ENCODE data around the gene SYMPK.
"Not testable (repeated sequence)": the region's sequence is repeated elsewhere in the genome, so short reads cannot be mapped to it uniquely, and the experiment has no call there.

Gene SYMPK

DNA sequence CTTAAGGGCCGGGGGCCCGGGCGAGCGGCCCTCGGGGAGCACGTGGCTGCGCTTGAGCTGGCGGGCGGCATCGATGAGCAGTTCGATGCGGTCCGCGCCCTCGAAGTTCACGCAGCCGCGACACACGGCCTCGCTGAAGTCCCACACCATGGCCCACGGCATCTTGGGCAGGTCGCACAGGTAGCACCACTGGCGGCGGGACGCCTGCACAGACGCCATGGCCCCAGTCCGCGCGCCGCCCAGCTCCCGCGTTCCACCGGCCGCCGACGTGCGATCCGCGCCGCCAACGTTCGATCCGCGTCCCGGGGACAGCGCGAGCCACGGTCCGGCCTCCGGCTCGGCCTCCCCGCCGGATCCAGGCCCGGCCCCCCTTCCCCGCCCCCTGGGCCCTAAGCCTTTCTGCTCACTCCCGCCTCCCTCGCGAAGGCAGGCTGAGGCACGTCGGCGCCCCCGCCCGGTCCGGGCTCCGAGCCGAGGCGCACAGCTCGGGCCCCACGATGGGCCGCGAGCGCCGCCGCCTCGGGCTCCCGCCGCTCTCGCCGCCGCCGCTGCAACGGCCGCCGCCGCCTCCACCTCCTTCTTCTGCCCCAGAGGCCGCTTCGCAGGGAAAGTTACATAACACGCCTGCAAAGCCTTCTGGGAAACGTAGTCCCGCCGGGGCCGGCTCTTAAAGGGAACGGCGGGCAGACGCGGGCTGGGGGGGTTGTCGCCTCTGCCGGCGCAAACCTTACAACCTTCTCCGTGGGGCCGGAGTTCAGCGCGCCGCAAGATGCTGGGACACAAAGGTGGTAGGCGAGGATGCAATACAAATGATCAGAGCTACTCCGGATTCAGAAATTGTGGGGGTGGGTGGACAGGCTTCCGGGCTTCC, 22.8 kb upstream of the SYMPK start, which contains the start of gene IRF2BP1:
IRF2BP1 (minus strand) TSS at position 586 of the 871 bp plus-strand sequence; CDS start at position 219, 367 bp downstream.
- peak; percentile 94 for DNase-seq (ENCODE audit: low spot score)

- no peak for DNase-seq (ENCODE audit: low spot score)
These were observed 22.0 kb upstream of the SYMPK start for GRCh38 chr19:45884682-45885555.

DNA sequence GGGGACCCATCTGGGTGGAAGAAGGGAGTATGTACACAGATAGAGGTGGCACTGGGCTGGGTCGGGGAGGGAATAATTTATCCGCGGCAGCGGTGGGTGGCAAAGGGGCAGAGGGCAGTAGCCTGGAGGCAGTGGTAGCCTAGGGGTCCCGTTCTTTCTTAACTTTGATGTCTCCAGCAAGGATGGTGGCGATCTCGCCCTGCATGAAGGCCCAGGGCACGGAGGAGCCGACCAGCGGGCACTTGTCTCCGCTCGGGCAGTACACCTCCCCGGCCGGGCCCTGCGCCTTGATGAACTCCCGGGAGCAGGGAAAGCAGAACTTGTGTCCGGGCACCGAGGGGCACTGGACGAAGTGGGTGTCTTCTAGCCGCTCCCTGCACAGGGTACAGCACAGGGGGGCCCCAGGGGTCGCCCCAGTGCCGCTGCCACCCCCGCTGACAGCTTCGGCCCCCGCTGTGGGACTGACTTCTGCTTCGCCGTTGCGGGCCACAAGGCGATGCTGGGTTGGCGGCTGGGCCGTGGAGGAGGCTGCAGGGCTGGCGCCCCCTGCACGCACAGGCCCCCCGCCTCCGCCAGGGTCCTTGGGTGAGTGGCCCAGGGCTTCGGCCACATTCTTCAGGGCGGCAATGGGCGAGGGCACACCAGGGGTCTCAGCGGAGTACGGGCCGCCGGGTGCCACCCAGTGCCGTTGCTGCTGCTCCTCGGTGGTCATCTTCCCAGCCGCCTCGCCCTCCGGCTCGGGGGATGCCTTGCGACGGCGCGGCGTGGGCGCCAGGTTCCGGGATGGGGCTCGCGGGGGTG, 21.1 kb upstream of the SYMPK start:
- no peak for DNase-seq (ENCODE audit: low spot score)

DNA sequence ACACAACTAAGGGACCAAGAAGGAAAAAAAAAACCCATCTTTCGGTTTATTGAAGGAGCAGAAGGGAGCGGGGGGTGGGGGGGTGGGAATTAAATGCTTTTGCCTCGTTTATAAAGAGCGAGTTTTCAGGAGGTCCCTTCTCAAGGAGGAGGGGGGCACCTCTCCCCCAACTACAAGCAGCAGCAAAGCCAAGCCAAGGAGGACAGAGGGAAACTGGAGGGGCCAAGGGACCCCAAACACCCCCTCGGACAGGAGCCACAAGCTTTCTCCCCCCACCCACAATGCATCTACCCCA, 20.6 kb upstream of the SYMPK start:
- no peak for DNase-seq (ENCODE audit: low spot score)

GRCh38 chr19:45882652-45883585, 20.0 kb upstream of the SYMPK start:
- peak; percentile 41 for DNase-seq (ENCODE audit: low spot score)

- no peak for DNase-seq (ENCODE audit: low spot score)
These were observed 19.1 kb upstream of the SYMPK start for GRCh38 chr19:45881909-45882528.

DNA sequence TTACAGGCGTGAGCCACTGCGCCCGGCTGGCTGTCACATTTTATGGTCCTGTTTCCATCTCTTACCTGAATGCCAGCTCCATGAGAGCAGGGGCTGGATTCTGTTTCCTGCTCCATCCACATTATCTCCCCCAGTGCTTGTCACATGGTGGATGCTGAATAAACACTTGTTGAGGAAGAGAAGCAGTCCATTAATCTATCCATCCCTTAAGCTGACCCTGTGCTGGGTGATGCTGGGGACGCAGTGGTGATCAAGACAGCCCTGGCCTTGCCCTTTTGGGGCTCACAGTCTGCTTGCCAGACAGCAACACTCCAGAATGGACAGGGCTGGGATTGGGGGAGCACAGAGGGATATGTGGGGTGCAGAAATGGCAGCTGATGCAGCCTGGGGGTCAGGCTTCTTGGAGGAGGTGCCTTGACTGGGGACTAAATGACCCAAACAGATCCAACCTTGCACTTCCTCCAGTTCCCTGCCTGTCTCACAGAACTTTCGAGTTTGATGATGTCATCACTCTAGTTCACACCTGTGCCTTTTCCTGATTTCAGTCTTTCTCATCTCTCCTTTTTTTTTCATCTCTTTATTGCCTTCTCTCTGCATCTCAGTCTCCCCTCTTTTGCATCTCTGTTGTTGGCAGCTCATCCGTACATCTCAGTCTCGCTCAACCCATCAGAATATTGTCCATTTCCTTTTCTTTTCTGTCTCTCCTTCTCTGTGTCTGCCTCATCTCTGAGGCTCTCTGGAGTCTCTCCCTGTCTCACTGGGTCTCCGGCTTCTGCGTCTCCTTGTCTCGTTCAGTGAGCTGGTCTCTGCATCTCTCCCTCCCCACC, 18.3 kb upstream of the SYMPK start:
- DNase-seq (ENCODE audit: low spot score), result no peak

DNA sequence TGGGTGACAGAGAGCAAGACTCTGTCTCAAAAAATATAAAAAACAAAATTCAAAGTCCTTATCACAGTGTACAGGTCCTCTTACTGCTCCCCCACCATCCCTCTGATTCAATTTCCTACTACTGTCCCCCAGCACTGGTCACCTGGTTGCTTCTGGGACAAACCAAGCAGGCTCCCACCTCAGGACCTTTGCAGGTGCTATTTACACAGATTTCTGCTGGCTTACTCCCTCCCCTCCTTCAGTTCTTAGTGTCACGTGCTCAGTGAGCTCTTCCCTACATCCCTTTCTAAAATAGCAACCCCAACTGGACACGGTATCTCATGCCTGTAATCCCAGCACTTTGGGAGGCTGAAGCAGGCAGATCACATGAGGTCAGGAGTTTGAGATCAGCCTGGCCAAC, 17.0 kb upstream of the SYMPK start:
- DNase-seq (ENCODE audit: low spot score), result no peak

DNA sequence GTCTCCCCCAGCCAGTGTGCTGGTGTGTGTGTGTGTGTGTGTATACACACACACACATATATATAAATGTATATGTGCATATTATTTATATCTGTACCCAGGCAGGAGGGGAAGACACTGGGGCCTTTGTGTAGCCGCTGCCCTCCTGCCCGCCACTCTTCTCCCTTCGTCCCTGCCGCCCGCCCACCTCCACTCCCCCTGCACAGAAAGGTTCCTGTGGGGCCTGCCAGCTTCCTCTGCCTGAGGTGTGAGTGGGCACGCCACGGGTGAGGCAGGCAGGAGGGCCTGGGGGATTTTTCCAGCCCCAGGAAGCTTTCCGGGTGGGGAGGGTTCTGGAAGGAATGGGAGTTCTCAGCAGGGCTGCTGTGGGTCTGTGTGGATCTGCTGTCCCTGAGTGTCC, 16.1 kb upstream of the SYMPK start:
- DNase-seq (ENCODE audit: low spot score), result no peak

DNA sequence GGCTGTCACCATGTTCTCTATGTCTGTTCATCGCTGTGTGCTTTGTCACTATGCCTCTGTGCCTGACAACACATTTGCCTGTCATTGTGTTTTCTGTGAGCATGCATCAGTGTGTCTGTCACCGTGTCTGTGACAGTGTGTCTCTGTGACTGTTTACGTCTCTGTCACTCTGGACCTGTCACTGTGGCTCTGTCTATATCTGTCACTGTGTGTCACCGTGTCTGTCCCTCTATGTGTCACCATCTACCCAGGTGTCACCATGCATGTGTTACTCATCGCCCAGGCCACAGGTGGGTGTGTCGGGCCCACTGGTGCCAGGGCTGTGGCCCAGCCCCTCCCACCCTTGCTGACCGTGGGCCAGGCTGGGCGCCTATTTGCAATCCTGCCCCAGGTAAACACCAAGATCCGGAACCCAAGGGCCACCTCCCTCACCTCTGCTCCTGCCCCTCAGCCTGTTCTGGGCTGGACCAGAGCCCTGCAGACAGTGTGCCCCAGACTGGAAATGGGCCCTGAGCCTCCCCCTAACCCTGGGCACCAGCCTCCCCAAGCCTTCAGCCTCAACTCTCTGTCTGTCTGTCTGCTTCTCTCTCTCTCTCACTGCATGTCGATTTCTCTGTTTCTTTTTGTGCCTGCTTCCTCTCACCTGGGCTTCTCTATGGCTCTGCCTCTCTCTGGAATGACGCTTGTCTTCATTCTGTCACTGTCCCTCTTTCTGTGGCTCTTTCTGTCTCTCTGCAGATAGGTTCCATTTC, 15.3 kb upstream of the SYMPK start:
- DNase-seq (ENCODE audit: low spot score), result no peak

DNA sequence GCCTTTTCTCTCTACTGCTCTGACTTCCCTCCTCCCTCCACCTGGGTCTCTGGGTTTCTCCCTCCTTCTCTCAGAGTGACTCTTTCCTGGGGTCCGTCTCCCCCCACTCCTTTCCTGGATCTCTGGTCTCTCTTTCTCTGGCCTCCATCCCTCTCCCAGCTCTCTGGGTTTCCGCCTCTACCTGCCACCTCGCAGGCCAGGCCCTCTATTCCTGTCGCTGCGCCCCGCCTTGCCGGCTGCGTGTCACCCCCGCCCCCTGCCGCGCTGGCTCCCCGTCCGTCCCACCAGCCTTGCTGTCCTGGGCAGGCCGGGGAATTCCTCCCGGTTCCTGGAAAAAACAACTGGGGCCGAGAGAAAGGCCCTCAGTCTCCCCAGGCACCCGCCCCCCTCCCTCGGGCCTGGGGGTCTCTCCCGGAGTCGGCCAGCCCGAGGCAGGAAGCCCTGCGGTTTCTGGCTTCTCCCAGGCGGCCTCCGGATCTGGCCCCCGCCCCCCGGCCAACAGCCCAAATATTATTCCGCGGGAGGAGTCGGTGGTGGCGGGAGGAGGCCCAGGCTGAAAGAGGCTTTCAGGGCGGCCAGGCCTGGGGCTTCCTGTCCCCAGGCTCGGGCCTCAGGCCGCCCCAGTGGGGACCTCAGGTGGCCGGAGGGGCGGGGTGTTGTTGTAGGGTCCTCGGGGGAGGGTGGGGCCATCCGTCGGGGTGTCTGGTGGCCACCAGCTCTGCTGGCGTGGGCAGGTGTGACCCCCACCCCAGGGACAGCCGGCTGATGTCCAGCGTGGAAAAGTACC, 13.7 kb upstream of the SYMPK start:
- no peak for DNase-seq (ENCODE audit: low spot score)

DNA sequence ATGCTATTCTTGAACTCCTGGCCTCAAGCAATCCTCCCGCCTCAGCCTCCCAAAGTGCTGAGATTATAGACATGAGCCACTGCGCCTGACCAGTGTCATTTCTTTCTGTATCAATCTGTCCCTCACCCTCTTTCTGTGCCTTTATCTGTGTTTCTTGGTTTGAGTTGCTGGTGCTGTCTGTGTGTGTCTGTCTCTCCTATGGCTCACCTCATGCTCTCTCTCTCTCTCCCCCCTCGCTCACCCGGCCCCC, 13.1 kb upstream of the SYMPK start:
- DNase-seq (ENCODE audit: low spot score), result no peak

GRCh38 chr19:45874620-45874966, 11.6 kb upstream of the SYMPK start:
- no peak for DNase-seq (ENCODE audit: low spot score)

DNA sequence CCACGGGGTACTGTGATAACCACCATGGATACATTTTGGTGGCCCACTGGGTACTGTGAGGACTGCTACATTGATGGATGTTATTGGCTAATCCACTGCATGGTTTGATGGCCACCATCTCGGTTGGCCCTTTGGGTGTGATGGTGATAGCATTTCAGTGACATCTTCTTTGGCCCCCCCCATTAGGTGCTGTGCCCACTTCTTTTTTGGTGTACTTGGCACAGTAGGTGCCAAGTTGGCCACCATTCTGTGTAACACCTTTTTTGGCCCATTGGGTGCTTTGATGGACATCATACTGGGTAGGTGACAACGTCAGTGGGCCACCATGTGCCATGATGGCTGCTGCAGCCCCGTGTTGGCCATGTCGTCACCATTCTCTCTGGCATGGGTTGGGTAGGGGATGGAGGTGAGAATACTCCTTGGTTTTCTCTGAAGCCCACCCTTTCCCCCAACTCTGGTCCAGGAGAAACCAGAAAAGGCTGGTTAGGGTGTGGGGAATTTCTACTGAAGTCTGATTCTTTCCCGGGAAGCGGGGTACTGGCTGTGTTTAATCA, 10.3 kb upstream of the SYMPK start:
- DNase-seq (ENCODE audit: low spot score), result no peak

DNA sequence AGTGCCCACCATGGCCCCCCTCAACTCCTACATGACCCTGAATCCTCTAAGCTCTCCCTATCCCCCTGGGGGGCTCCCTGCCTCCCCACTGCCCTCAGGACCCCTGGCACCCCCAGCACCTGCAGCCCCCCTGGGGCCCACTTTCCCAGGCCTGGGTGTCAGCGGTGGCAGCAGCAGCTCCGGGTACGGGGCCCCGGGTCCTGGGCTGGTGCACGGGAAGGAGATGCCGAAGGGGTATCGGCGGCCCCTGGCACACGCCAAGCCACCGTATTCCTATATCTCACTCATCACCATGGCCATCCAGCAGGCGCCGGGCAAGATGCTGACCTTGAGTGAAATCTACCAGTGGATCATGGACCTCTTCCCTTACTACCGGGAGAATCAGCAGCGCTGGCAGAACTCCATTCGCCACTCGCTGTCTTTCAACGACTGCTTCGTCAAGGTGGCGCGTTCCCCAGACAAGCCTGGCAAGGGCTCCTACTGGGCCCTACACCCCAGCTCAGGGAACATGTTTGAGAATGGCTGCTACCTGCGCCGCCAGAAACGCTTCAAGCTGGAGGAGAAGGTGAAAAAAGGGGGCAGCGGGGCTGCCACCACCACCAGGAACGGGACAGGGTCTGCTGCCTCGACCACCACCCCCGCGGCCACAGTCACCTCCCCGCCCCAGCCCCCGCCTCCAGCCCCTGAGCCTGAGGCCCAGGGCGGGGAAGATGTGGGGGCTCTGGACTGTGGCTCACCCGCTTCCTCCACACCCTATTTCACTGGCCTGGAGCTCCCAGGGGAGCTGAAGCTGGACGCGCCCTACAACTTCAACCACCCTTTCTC, 9.4 kb upstream of the SYMPK start:
- no peak for DNase-seq (ENCODE audit: low spot score)

DNA sequence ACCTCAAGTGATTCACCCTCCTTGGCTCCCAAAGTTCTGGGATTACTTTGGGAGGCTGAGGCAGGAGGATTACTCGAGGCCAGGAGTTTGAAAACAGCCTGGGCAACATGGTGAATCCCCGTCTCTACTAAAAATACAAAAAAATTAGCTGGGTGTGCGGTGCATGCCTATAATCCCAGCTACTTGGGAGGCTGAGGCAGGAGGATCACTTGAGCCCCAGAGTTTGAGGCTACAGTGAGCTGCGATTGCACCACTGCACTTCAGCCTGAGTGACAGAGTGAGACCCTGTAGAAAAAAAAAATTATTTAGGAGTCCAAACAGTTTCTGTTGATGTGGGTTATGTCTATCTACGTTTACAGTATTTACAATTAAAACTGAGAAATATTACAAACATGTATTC, 7.9 kb upstream of the SYMPK start:
- DNase-seq (ENCODE audit: low spot score), result no peak

DNA sequence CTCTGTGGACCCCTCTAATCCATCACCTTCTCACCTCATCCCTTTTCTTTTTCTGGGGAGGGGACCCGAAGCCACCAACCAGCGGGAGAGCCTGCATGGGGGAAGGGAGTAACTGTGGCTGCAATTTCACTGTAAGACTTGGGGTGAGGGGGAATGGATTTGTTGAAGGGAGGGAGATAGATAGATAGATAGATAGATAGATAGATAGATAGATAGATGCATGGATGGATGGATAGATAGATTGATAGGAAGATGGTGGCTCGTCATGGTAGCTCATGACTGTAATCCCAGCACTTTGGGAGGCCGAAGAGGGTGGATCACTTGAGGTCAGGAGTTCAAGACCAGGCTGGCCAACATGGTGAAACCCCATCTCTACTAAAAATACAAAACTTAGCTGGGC, 4.3 kb upstream of the SYMPK start:
- not testable (repeated sequence) for DNase-seq (ENCODE audit: low spot score)

All from putamen (tissue), 1 donor.